Measurements from ENCODE around the gene IGF2BP1.

- TF ChIP-seq CTCF (IDR thresholded peaks at IDR 0.05; ENCODE audit: poor library complexity, severe bottlenecking) (no peak), EP300 (conservative IDR thresholded peaks at IDR 0.05; ENCODE audit: poor library complexity, severe bottlenecking) (no peak), MXI1 (conservative IDR thresholded peaks at IDR 0.05; ENCODE audit: poor library complexity, severe bottlenecking) (no peak), POLR2AphosphoS5 (IDR thresholded peaks at IDR 0.05) (no peak), TAF1 (IDR thresholded peaks at IDR 0.05; ENCODE audit: low read depth) (no peak), EZH2 (IDR thresholded peaks at IDR 0.05; ENCODE audit: borderline replicate concordance, insufficient read depth, low read length, poor library complexity, severe bottlenecking) (no peak), SMC3 (conservative IDR thresholded peaks at IDR 0.05; ENCODE audit: poor library complexity) (no peak), RAD21 (conservative IDR thresholded peaks at IDR 0.05) (no peak)
Measured at GRCh38 chr17:49013311-49014213, 16.4 kb downstream of the IGF2BP1 start.

Data from neural cell (in vitro differentiated cells).